Mesenchymal stem cell (in vitro differentiated cells and primary cell): Measurements from ENCODE around the gene PPARA.
A peak's percentile ranks its signal among the peaks of the same experiment; 100 is the strongest.

ENCODE experiments used
- DNase-seq: peaks from one replicate; pipeline ENCODE4 v3.0.0-alpha.2; 2013
- H2AFZ ChIP-seq: one replicate; pipeline ENCODE4 v1.6.1; 2013; ENCODE audit warnings: low read depth, mild to moderate bottlenecking, control low read depth, inconsistent platforms, low read length, moderate library complexity
- H2AK5ac ChIP-seq: 2 replicates; pipeline ENCODE4 v1.6.1; 2013; ENCODE audit warnings: low read length, moderate library complexity, mild to moderate bottlenecking, inconsistent platforms; ENCODE audit not compliant: severe bottlenecking
- H2BK120ac ChIP-seq: one replicate; pipeline ENCODE4 v1.6.1; 2013; ENCODE audit warnings: low read depth, mild to moderate bottlenecking, inconsistent platforms, low read length, moderate library complexity
- H2BK12ac ChIP-seq, 2 experiments: one replicate each; pipeline ENCODE4 v1.6.1; 2013; ENCODE audit warnings: inconsistent platforms in 2 of 2, low read length in 2 of 2, mild to moderate bottlenecking in 2 of 2, moderate library complexity in 2 of 2, control low read depth in 1 of 2
- H2BK15ac ChIP-seq: one replicate; pipeline ENCODE4 v1.6.1; 2013; ENCODE audit warnings: mild to moderate bottlenecking, low read depth, inconsistent platforms; ENCODE audit not compliant: poor library complexity, severe bottlenecking
- H2BK5ac ChIP-seq: 2 replicates; pipeline ENCODE4 v1.6.1; 2013; ENCODE audit warnings: low read depth, mild to moderate bottlenecking, low read length, control low read depth, inconsistent platforms; ENCODE audit not compliant: poor library complexity, severe bottlenecking
- H3K14ac ChIP-seq, 2 experiments: one replicate each; pipeline ENCODE4 v1.6.1; 2013; ENCODE audit warnings: inconsistent platforms in 2 of 2, low read length in 2 of 2, control low read depth in 1 of 2, mild to moderate bottlenecking in 1 of 2, moderate library complexity in 1 of 2
- H3K18ac ChIP-seq, 2 experiments: one replicate each; pipeline ENCODE4 v1.6.1; 2013; ENCODE audit warnings: inconsistent platforms in 2 of 2, low read length in 2 of 2, control low read depth in 1 of 2, low read depth in 1 of 2, mild to moderate bottlenecking in 1 of 2
- H3K23ac ChIP-seq, 2 experiments: one replicate each; pipeline ENCODE4 v1.6.1; 2013; ENCODE audit warnings: inconsistent platforms in 2 of 2, low read length in 2 of 2, mild to moderate bottlenecking in 2 of 2, moderate library complexity in 2 of 2, control low read depth in 1 of 2
- H3K27ac ChIP-seq: 2 replicates; pipeline ENCODE4 v1.5.1; 2013; ENCODE audit warnings: mild to moderate bottlenecking, moderate library complexity, low read length, control low read depth, inconsistent platforms; ENCODE audit not compliant: poor library complexity, severe bottlenecking
- H3K27me3 ChIP-seq, 2 experiments: 2 replicates each; pipeline versions ENCODE4 v1.6.1 to v1.7.0; 2013; ENCODE audit warnings: low read length in 2 of 2, mild to moderate bottlenecking in 2 of 2, moderate library complexity in 2 of 2, control low read depth in 1 of 2, inconsistent platforms in 1 of 2; ENCODE audit not compliant: control insufficient read depth in 1 of 2, insufficient read depth in 1 of 2
- H3K36me3 ChIP-seq, 2 experiments: 2 replicates each; pipeline versions ENCODE4 v1.6.1 to v1.7.0; 2013; ENCODE audit warnings: low read length in 2 of 2, control low read depth in 1 of 2, inconsistent platforms in 1 of 2, low read depth in 1 of 2, mild to moderate bottlenecking in 1 of 2; ENCODE audit not compliant: insufficient read depth in 2 of 2, control insufficient read depth in 1 of 2
- H3K4ac ChIP-seq, 2 experiments: one replicate each; pipeline ENCODE4 v1.6.1; 2013; ENCODE audit warnings: inconsistent platforms in 2 of 2, low read length in 2 of 2, mild to moderate bottlenecking in 2 of 2, moderate library complexity in 2 of 2, control low read depth in 1 of 2, low read depth in 1 of 2
- H3K4me1 ChIP-seq: 2 replicates; pipeline ENCODE4 v1.6.1; 2013; ENCODE audit warnings: low read depth, low read length, control low read depth; ENCODE audit not compliant: control insufficient read depth, insufficient read depth
- H3K4me2 ChIP-seq: 2 replicates; pipeline ENCODE4 v1.6.1; 2013; ENCODE audit warnings: low read length, mild to moderate bottlenecking, inconsistent platforms; ENCODE audit not compliant: poor library complexity, severe bottlenecking
- H3K4me3 ChIP-seq, 2 experiments: 2 replicates each; pipeline versions ENCODE4 v1.5.1 to v1.7.0; 2013; ENCODE audit warnings: low read length in 2 of 2, mild to moderate bottlenecking in 2 of 2, control low read depth in 1 of 2, low read depth in 1 of 2; ENCODE audit not compliant: insufficient read depth in 1 of 2
- H3K79me1 ChIP-seq: replicated peaks from 2 replicates; pipeline ENCODE4 v1.6.1; 2013; ENCODE audit warnings: mild to moderate bottlenecking, control low read depth, low read length, inconsistent platforms; ENCODE audit not compliant: poor library complexity, severe bottlenecking
- H3K9ac ChIP-seq: 2 replicates; pipeline ENCODE4 v1.7.0; 2013; ENCODE audit warnings: mild to moderate bottlenecking, low read length, moderate library complexity
- H3K9me3 ChIP-seq: 2 replicates; pipeline ENCODE4 v1.7.0; 2013; ENCODE audit warnings: mild to moderate bottlenecking, low read length; ENCODE audit not compliant: control insufficient read depth
- H4K8ac ChIP-seq: one replicate; pipeline ENCODE4 v1.6.1; 2013; ENCODE audit warnings: inconsistent platforms, mild to moderate bottlenecking, low read length, moderate library complexity
- H4K91ac ChIP-seq: one replicate; pipeline ENCODE4 v1.6.1; 2013; ENCODE audit warnings: mild to moderate bottlenecking, low read length, inconsistent platforms
- WGBS: methylation state at CpG from one replicate; pipeline ENCODE4 v1.1.7; 2013; ENCODE audit warnings: mixed read lengths; 5-methylcytosine and 5-hydroxymethylcytosine counted together

PPARA gene

GRCh38 chr22:46112405-46112804 is 37.9 kb upstream of the PPARA start:
- Histone ChIP-seq H4K91ac (peak overlapping the region; percentile 92), H3K14ac (peak overlapping the region in 1 of 2 experiments; percentile 13), H3K27ac (peak overlapping the region; percentile 29), H2BK120ac (no peak overlapping the region), H3K4me2 (peak overlapping the region; percentile 22), H3K27me3 (no peaks in the 10 kb centered on the region), H3K4me1 (peaks cover 92% of the 10 kb centered on the region), H3K4me3 (no peak overlapping the region), H2BK12ac (peak overlapping the region; percentile 38 to 79), H2BK15ac (no peak overlapping the region), H3K18ac (peak overlapping the region; percentile 3 to 52), H2AFZ (no peak overlapping the region), H3K79me1 (peaks cover 10% of the 10 kb centered on the region), H3K36me3 (peaks cover 67 to 73% of the 10 kb centered on the region in 2 experiments), H2BK5ac (no peak overlapping the region), H4K8ac (peak overlapping the region; percentile 76), H3K23ac (no peak overlapping the region), H3K9ac (peak overlapping the region; percentile 24), H3K4ac (peak overlapping the region; percentile 34 to 62), H2AK5ac (peak overlapping the region; percentile 63), H3K9me3 (no peaks in the 10 kb centered on the region)
- WGBS, result 71% methylated on average over 20 of the region's 20 CpGs
- no peak for DNase-seq

- Histone ChIP-seq H2AFZ (no peak overlapping the region), H3K27me3 (no peaks in the 10 kb centered on the region), H2BK12ac (peak overlapping the region; percentile 50 to 56), H3K36me3 (peaks cover 64 to 66% of the 10 kb centered on the region in 2 experiments), H3K79me1 (peaks cover 10% of the 10 kb centered on the region), H3K27ac (no peak overlapping the region), H3K14ac (no peak overlapping the region), H3K23ac (peak overlapping the region in 1 of 2 experiments; percentile 24), H3K4me2 (no peak overlapping the region), H2BK120ac (no peak overlapping the region), H2BK15ac (no peak overlapping the region), H3K9me3 (no peaks in the 10 kb centered on the region), H2BK5ac (no peak overlapping the region), H3K4me1 (peaks cover 85% of the 10 kb centered on the region), H3K9ac (peak overlapping the region; percentile 72), H3K4ac (no peak overlapping the region), H3K4me3 (no peak overlapping the region), H4K8ac (peak overlapping the region; percentile 5), H4K91ac (peak overlapping the region; percentile 44), H2AK5ac (peak overlapping the region; percentile 24), H3K18ac (peak overlapping the region in 1 of 2 experiments; percentile 30)
- DNase-seq, result no peak
- WGBS, result 90% methylated on average over 17 of the region's 25 CpGs
Measured at GRCh38 chr22:46113110-46113909, 37.0 kb upstream of the PPARA start.

- no peaks in the 10 kb centered on the region for H3K27me3 ChIP-seq
- no peak overlapping the region for H3K18ac ChIP-seq
- H4K8ac ChIP-seq, result peak overlapping the region; percentile 50
- WGBS, result 93% methylated on average over 21 of the region's 21 CpGs
- DNase-seq, result no peak
- H2AFZ ChIP-seq, result no peak overlapping the region
- H3K4me3 ChIP-seq, result no peak overlapping the region
- peak overlapping the region; percentile 72 for H3K9ac ChIP-seq
- peaks cover 80% of the 10 kb centered on the region for H3K4me1 ChIP-seq
- peaks cover 10% of the 10 kb centered on the region for H3K79me1 ChIP-seq
- H3K14ac ChIP-seq, result no peak overlapping the region
- H2AK5ac ChIP-seq, result peak overlapping the region; percentile 26
- H3K9me3 ChIP-seq, result no peaks in the 10 kb centered on the region
- peak overlapping the region; percentile 31 to 50 for H2BK12ac ChIP-seq
- H3K4ac ChIP-seq, result peak overlapping the region in 1 of 2 experiments; percentile 15
- no peak overlapping the region for H3K4me2 ChIP-seq
- no peak overlapping the region for H2BK5ac ChIP-seq
- no peak overlapping the region for H2BK120ac ChIP-seq
- peaks cover 59 to 60% of the 10 kb centered on the region in 2 experiments for H3K36me3 ChIP-seq
- H2BK15ac ChIP-seq, result no peak overlapping the region
- H3K23ac ChIP-seq, result no peak overlapping the region
- H3K27ac ChIP-seq, result no peak overlapping the region
- H4K91ac ChIP-seq, result no peak overlapping the region
Measured at GRCh38 chr22:46113910-46114517, 36.3 kb upstream of the PPARA start.
